HCT116 (cell line): ENCODE measurements around the gene SERPINH1. TPM values are rescaled to one million over a fixed set of nuclear protein-coding genes. Genes with fewer than 3 reads are reported as not detected.

Experiments
- ATAC-seq: fragments of 200-7000 bp; cut with Tn5 transposase; 2 replicates; pipeline ENCODE4 v1.9.1; 2020; ENCODE audit warnings: mild to moderate bottlenecking, moderate library complexity
- BruUV-seq: library from RNA; stranded (reverse); fragments of 400-500 nt; replicated peaks from 2 replicates; lab custom pipeline; 2021; lab: Mats Ljungman, UMichigan
- CTCF ChIA-PET: fragments of 300-600 bp; sonication (Branson Sonifier 250); formaldehyde crosslinking; loops from one replicate; lab custom pipeline; 2021; ENCODE audit warnings: antibody characterized with exemption; lab: Charles Lee
- POLR2A ChIA-PET: fragments of 300-600, 350-600 bp; sonication (Branson Sonifier 250); formaldehyde crosslinking; loops from one replicate; lab custom pipeline; 2021; ENCODE audit warnings: antibody characterized with exemption; lab: Charles Lee
- RAD21 ChIA-PET, 2 experiments: fragments of 300-600 bp; sonication (Branson Sonifier 250); formaldehyde crosslinking; loops; one replicate each; lab custom pipeline; 2023; ENCODE audit warnings: low total read pairs in 2 of 2; ENCODE audit not compliant: uncharacterized antibody in 2 of 2, unreplicated experiment in 2 of 2, low non-redundant PET in 1 of 2; lab: Charles Lee
- DNase-seq: peaks from one replicate; pipeline ENCODE4 v3.0.0-alpha.2; 2010; ENCODE audit warnings: low read depth, low spot score
- H2AFZ ChIP-seq: fragments of 200-600 bp; shearing (Covaris generic), sonication (generic); 2 replicates; pipeline ENCODE4 v1.6.1; 2017; ENCODE audit warnings: low read depth, mixed run types, mixed read lengths, antibody characterized with exemption, low read length; ENCODE audit not compliant: poor library complexity, severe bottlenecking
- H3K27ac ChIP-seq: 2 replicates; pipeline ENCODE4 v1.5.1; 2012; ENCODE audit warnings: low read depth, low read length
- H3K27me3 ChIP-seq: fragments of 200-600 bp; sonication (generic); 2 replicates; pipeline ENCODE4 v1.6.1; 2016; ENCODE audit warnings: mixed run types, low read length, mixed read lengths; ENCODE audit not compliant: insufficient read depth
- H3K36me3 ChIP-seq, 2 experiments: fragments of 200-500 bp in 1 of 2; fragments of 200-600 bp in 1 of 2; sonication (Bioruptor generic) in 1 of 2; sonication (generic) in 1 of 2; 2 replicates each; pipeline versions ENCODE4 v1.5.1 to v1.6.1; 2014 to 2016; ENCODE audit warnings: low read length in 2 of 2, inconsistent platforms in 1 of 2, mixed read lengths in 1 of 2, mixed run types in 1 of 2; ENCODE audit not compliant: insufficient read depth in 2 of 2, control insufficient read depth in 1 of 2
- H3K4me1 ChIP-seq, 2 experiments: fragments of 200-600 bp in 1 of 2; sonication (generic) in 1 of 2; 2 replicates each; pipeline versions ENCODE4 v1.5.1 to v1.6.1; 2012 to 2017; ENCODE audit warnings: low read length in 2 of 2, inconsistent platforms in 1 of 2, mild to moderate bottlenecking in 1 of 2, mixed read lengths in 1 of 2, mixed run types in 1 of 2, moderate library complexity in 1 of 2; ENCODE audit not compliant: insufficient read depth in 2 of 2, control insufficient read depth in 1 of 2
- H3K4me2 ChIP-seq: fragments of 200-600 bp; sonication (generic); 2 replicates; pipeline ENCODE4 v1.6.1; 2017; ENCODE audit warnings: mixed run types, low read length, mixed read lengths
- H3K4me3 ChIP-seq, 2 experiments: fragments of 200-600 bp in 1 of 2; sonication (generic) in 1 of 2; replicated peaks in 1 of 2; 2 replicates each; pipeline ENCODE4 v1.5.1; 2011 to 2016; ENCODE audit warnings: low read length in 2 of 2, control low read depth in 1 of 2, low read depth in 1 of 2, mild to moderate bottlenecking in 1 of 2, mixed read lengths in 1 of 2, mixed run types in 1 of 2
- H3K79me2 ChIP-seq: fragments of 200-600 bp; sonication (generic); 2 replicates; pipeline ENCODE4 v1.6.1; 2017; ENCODE audit warnings: mild to moderate bottlenecking, mixed run types, low read length, moderate library complexity, mixed read lengths; ENCODE audit not compliant: insufficient read depth
- H3K9ac ChIP-seq: fragments of 200-600 bp; sonication (generic); 2 replicates; pipeline ENCODE4 v1.6.1; 2016; ENCODE audit warnings: low read length, mixed read lengths
- H3K9me2 ChIP-seq: fragments of 200-600 bp; sonication (generic), shearing (Covaris generic); 2 replicates; pipeline ENCODE4 v1.6.1; 2017; ENCODE audit warnings: mixed run types, mild to moderate bottlenecking, moderate library complexity; ENCODE audit not compliant: insufficient read depth
- H3K9me3 ChIP-seq, 2 experiments: fragments of 200-500 bp in 1 of 2; fragments of 200-600 bp in 1 of 2; sonication (Bioruptor generic) in 1 of 2; sonication (generic) in 1 of 2; 2 replicates each; pipeline ENCODE4 v1.6.1; 2014 to 2017; ENCODE audit warnings: low read length in 2 of 2, mixed read lengths in 2 of 2, inconsistent platforms in 1 of 2, low read depth in 1 of 2, mild to moderate bottlenecking in 1 of 2, mixed run types in 1 of 2, moderate library complexity in 1 of 2; ENCODE audit not compliant: control insufficient read depth in 1 of 2, insufficient read depth in 1 of 2
- H4K20me1 ChIP-seq: fragments of 200-600 bp; sonication (generic), shearing (Covaris generic); 2 replicates; pipeline ENCODE4 v1.6.1; 2017; ENCODE audit warnings: mixed run types, mild to moderate bottlenecking, moderate library complexity; ENCODE audit not compliant: insufficient read depth
- JUND ChIP-seq: IDR thresholded peaks from 2 replicates; pipeline ENCODE4 v1.6.1; 2012
- REST ChIP-seq: IDR thresholded peaks from 2 replicates; pipeline ENCODE4 v1.6.1; 2012; ENCODE audit warnings: low read depth
- YY1 ChIP-seq: IDR thresholded peaks from 2 replicates; pipeline ENCODE4 v1.6.1; 2011; ENCODE audit warnings: low read length, low read depth, moderate library complexity, mild to moderate bottlenecking; ENCODE audit not compliant: insufficient replicate concordance; ENCODE audit errors: extremely low read depth
- ZNF274 ChIP-seq: fragments of 200-500 bp; sonication (Bioruptor generic); IDR thresholded peaks from 2 replicates; pipeline ENCODE4 v1.6.1; 2014; ENCODE audit warnings: mild to moderate bottlenecking, low read depth, low read length, inconsistent platforms
- intact Hi-C: fragments of 100-400 bp; cut with micrococcal nuclease; formaldehyde crosslinking; loops from 2 replicates; pipeline ENCODE4 v1.10.0; 2022
- total RNA-seq: library from RNA; stranded (reverse); gene quantifications from one replicate; pipeline ENCODE4 v1.2.1, GENCODE V29; 2021; ENCODE audit not compliant: unreplicated experiment
- TF ChIP-seq, protein P1 (sequence below): IDR thresholded peaks from 2 replicates; pipeline ENCODE4 v1.6.1; 2012
- TF ChIP-seq, protein P2 (sequence below): IDR thresholded peaks from 2 replicates; pipeline ENCODE4 v1.6.1; 2011; ENCODE audit warnings: mild to moderate bottlenecking, low read length, moderate library complexity; ENCODE audit not compliant: insufficient replicate concordance; ENCODE audit errors: extremely low read depth

SERPINH1 gene
- total RNA-seq, 1 experiment from 2014 or later: 84.9 TPM

DNA sequence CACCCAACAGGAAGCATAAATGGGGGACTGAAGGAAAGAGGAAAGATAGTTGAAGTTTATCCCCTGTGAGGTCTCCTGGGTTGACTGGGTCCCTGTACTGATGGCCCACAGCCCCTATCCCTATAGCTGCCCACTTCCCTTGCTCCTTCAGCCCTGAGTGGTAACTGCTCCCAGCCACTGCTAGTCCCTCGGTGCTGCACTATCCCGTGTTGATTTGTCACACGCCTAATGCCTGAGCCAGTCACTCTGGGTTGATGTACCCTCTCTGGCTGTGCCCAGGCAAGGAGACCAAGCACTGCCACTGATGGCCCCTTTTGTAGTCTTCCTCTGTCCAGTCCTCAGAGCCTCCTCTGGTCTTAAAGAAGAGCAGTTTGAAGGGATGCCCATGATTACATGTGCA lies 45.9 kb upstream of the SERPINH1 start:
- ChIA-PET CTCF (no interaction called here), RAD21 (no interaction called here), POLR2A (interaction anchor here (1.4 kb wide), 1 partner anchor 10 kb away, joined by 3 read pairs; the partner anchor contains the start of gene GDPD5)
- Histone ChIP-seq H3K79me2 (no peaks in the 10 kb centered on the region), H3K27ac (no peak overlapping the region), H3K9ac (no peak overlapping the region), H3K9me3 (no peaks in the 10 kb centered on the region), H4K20me1 (no peaks in the 10 kb centered on the region), H3K9me2 (no peaks in the 10 kb centered on the region), H3K4me2 (no peak overlapping the region), H3K27me3 (no peaks in the 10 kb centered on the region), H3K4me3 (no peak overlapping the region), H3K4me1 (no peaks in the 10 kb centered on the region), H2AFZ (no peak overlapping the region), H3K36me3 (no peaks in the 10 kb centered on the region)
- TF ChIP-seq, protein P1, sequence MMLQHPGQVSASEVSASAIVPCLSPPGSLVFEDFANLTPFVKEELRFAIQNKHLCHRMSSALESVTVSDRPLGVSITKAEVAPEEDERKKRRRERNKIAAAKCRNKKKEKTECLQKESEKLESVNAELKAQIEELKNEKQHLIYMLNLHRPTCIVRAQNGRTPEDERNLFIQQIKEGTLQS: no peak
- TF ChIP-seq REST (no peak), JUND (no peak), ZNF274 (no peak), YY1 (no peak)
- TF ChIP-seq, protein P2, sequence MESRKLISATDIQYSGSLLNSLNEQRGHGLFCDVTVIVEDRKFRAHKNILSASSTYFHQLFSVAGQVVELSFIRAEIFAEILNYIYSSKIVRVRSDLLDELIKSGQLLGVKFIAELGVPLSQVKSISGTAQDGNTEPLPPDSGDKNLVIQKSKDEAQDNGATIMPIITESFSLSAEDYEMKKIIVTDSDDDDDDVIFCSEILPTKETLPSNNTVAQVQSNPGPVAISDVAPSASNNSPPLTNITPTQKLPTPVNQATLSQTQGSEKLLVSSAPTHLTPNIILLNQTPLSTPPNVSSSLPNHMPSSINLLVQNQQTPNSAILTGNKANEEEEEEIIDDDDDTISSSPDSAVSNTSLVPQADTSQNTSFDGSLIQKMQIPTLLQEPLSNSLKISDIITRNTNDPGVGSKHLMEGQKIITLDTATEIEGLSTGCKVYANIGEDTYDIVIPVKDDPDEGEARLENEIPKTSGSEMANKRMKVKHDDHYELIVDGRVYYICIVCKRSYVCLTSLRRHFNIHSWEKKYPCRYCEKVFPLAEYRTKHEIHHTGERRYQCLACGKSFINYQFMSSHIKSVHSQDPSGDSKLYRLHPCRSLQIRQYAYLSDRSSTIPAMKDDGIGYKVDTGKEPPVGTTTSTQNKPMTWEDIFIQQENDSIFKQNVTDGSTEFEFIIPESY: no peak
- ATAC-seq (no peak), DNase-seq (no peak)
- no TSS peak for BruUV-seq
- intact Hi-C loops: no loop called here
